ENCODE measurements around the gene ATG7.
"Not testable (repeated sequence)": the region's sequence is repeated elsewhere in the genome, so short reads cannot be mapped to it uniquely, and the experiment has no call there.

Gene ATG7

GRCh38 chr3:11558918-11559815 is 287.0 kb downstream of the ATG7 start:
- DNase-seq, result no peak

- DNase-seq, result no peak
Measured at GRCh38 chr3:11559816-11560633, 287.8 kb downstream of the ATG7 start.

GRCh38 chr3:11560746-11561145 is 288.5 kb downstream of the ATG7 start:
- DNase-seq, result no peak

GRCh38 chr3:11562277-11562881 is 290.2 kb downstream of the ATG7 start:
- DNase-seq, result no peak

GRCh38 chr3:11563159-11563864 is 291.1 kb downstream of the ATG7 start:
- no peak for DNase-seq

- DNase-seq, result no peak
Measured at GRCh38 chr3:11563865-11564185, 291.6 kb downstream of the ATG7 start.

- DNase-seq, result no peak
Measured at GRCh38 chr3:11564577-11565001, 292.4 kb downstream of the ATG7 start.

GRCh38 chr3:11565072-11565471 is 292.9 kb downstream of the ATG7 start:
- DNase-seq, result no peak

GRCh38 chr3:11565492-11565891 is 293.3 kb downstream of the ATG7 start:
- DNase-seq, result no peak

GRCh38 chr3:11565932-11566331 is 293.7 kb downstream of the ATG7 start:
- DNase-seq, result no peak

GRCh38 chr3:11566478-11566877 is 294.3 kb downstream of the ATG7 start:
- DNase-seq, result no peak

- no peak for DNase-seq
Measured at GRCh38 chr3:11566916-11567315, 294.7 kb downstream of the ATG7 start.

GRCh38 chr3:11567516-11568467 is 295.6 kb downstream of the ATG7 start:
- DNase-seq, result no peak

GRCh38 chr3:11568503-11569155 is 296.4 kb downstream of the ATG7 start:
- no peak for DNase-seq

- DNase-seq, result no peak
Measured at GRCh38 chr3:11569156-11569741, 297.1 kb downstream of the ATG7 start.

GRCh38 chr3:11570251-11570650 is 298.1 kb downstream of the ATG7 start:
- DNase-seq, result no peak

- no peak for DNase-seq
Measured at GRCh38 chr3:11570789-11571495, 298.7 kb downstream of the ATG7 start.

GRCh38 chr3:11572660-11573059 is 300.5 kb downstream of the ATG7 start:
- not testable (repeated sequence) for DNase-seq

- DNase-seq, result no peak
Measured at GRCh38 chr3:11574981-11575669, 302.9 kb downstream of the ATG7 start.

GRCh38 chr3:11575677-11576076 is 303.5 kb downstream of the ATG7 start:
- DNase-seq, result no peak

All from NCI-H2081 (cell line).